HG02870 (cell line): ENCODE results near the gene TMEM220.
A peak's percentile ranks its signal among the peaks of the same experiment; 100 is the strongest.
"Not testable (repeated sequence)": the region's sequence is repeated elsewhere in the genome, so short reads cannot be mapped to it uniquely, and the experiment has no call there.

Experiments used
- ATAC-seq: cut with Tn5 transposase; IDR thresholded peaks from one replicate; pipeline ENCODE4 v1.9.1; 2021; ENCODE audit warnings: mild to moderate bottlenecking, moderate library complexity; ENCODE audit not compliant: unreplicated experiment

Gene TMEM220

GRCh38 chr17:10731408-10731879, 1.6 kb upstream of the TMEM220 start:
- ATAC-seq, result no peak

- ATAC-seq, result not testable (repeated sequence)
Observed at GRCh38 chr17:10730247-10730646, 424 bp upstream of the TMEM220 start.

GRCh38 chr17:10728331-10728892, 1.4 kb downstream of the TMEM220 start:
- no peak for ATAC-seq

GRCh38 chr17:10727192-10727591, 2.6 kb downstream of the TMEM220 start:
- ATAC-seq, result no peak

DNA sequence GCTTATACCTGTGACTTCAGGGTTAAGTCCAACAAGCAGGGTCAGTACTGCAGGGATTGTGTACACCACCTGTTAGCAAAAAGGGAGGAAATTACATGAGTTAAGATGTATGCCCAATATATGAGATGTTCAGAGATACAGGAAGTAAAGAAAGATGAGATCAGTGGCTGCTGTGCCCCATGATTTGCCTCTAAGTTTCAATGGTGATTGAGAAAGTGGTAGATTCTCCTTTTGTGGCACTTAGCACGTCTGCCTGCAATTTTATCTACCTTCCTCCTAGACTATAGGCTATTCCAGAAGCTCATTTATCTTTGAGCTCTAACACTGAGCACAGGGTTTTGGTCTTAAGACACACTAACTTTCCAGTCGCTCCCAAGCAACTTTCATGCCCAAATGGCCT, 3.6 kb downstream of the TMEM220 start:
- ATAC-seq, result no peak

DNA sequence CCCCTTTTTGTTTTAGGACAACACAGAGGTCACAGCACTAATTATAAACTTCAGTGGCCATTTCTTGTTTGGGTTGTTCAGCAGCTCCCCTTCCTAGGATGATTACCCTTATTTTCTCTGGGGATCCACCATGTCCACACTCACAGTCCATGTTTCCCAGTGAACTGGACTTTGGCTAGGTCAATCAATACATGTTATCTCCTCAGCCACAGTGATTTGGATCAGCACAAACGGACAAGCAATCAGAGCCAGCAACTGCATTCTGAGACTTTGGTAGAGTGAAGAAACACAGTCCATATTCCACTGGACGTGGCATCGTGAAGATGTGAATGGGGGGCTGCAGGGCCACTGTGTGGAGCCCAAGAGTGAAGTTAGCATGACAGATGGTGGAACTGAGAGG, 4.6 kb downstream of the TMEM220 start:
- no peak for ATAC-seq

DNA sequence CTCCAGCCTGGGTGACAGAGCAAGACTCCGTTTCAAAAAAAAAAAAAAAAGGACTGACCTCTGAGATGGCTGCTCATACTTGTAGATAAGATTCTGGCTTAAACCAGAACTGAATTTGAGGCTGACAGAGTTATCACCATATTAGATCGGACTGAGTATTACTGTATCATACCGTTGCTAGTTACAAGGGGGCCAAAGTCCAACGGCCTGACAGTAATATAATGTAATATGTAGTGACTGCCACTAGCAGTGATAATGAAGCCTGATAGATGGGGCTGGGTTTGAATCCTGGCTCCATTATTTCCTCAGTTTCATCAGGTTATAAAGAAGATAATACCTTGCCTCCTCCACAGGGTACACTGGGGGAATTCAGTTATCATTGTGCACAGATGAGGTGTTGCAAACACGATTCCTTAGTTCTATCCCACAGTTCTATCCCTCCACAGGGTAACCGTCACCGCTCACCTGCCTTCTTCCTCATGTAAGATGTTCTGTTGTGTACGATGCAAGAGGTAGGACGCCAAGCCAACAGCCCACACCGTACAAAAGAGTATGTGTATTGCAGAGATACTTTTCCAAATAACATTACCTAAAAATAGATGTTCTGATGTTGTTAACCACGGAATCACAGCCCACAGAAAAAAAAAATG, 5.2 kb downstream of the TMEM220 start:
- no peak for ATAC-seq

GRCh38 chr17:10718547-10718946, 11.3 kb downstream of the TMEM220 start:
- no peak for ATAC-seq

DNA sequence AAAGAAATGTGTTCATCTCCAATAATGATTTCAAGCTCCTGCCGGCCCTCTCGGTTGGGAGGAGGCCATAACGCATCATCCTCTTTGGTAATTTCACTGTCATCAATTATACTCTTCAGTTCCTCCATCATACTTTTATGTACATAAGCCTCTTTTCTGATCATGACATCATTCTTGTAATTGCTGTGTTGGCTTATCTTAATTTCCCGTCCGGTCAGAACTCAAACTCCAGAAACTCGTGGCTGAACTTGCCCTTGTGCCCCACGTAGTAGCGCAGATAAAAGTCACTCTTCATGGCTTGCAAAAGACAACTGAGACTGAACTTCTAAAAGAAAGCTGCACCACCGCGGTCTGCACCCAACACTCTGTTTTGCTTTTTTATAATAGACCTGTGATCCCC, 13.6 kb downstream of the TMEM220 start:
- no peak for ATAC-seq

DNA sequence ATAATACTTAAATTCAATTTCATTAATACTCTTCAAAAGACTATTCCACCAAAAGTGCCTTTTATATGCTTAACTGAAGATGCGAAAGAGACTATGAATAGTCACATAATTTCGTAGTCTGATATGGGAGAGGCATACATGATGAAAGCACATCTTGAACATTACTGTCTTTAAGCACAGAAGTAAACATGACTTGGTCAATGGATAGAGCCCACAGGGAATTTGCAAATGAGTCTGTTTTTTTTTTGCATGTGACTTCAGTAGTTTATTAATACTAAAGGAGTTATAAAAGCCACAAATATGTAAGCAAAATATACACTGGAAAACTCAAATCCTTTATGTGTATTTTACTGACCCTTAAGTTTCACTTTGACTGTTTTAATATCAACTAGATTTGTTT, 16.5 kb downstream of the TMEM220 start:
- ATAC-seq, result no peak

- no peak for ATAC-seq
Observed at GRCh38 chr17:10705727-10706126, 24.1 kb downstream of the TMEM220 start.

GRCh38 chr17:10702574-10702973, 27.2 kb downstream of the TMEM220 start:
- no peak for ATAC-seq

DNA sequence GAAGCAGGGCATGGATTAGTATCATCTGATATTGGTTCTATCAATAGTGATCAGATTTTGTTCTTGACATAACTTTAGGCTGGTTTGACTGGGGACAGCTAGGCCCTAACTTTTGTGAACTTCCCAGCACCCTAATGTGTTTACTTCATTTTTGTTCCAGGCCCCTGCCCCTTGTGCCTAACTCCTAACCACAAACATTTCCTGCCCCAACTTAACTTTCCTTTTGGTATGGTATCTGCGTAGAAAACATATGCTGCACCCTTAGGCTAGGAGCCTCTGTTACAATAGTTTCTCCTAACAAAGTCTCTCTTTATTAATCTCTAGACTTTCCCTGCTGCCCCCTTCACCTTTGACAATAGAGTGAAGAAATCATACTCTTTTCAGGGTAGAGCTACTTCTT, 30.0 kb downstream of the TMEM220 start:
- ATAC-seq, result no peak

GRCh38 chr17:10698096-10698818, 31.6 kb downstream of the TMEM220 start:
- ATAC-seq, result no peak

- peak; percentile 94 for ATAC-seq
Observed at GRCh38 chr17:10697092-10698081, 32.4 kb downstream of the TMEM220 start, which contains the start of the genes ADPRM and SCO1. TSS of gene ADPRM (plus strand) at chr17:10697594. CDS start at chr17:10704927, 7,333 bp downstream. TSS of gene SCO1 (minus strand) at chr17:10697533. CDS start at chr17:10697507, 26 bp downstream.

- ATAC-seq, result not testable (repeated sequence)
Observed at GRCh38 chr17:10695875-10696407, 33.9 kb downstream of the TMEM220 start.

- ATAC-seq, result no peak
Observed at GRCh38 chr17:10687499-10687898, 42.3 kb downstream of the TMEM220 start.

- no peak for ATAC-seq
Observed at GRCh38 chr17:10683853-10684252, 46.0 kb downstream of the TMEM220 start.

- no peak for ATAC-seq
Observed at GRCh38 chr17:10681866-10682446, 47.9 kb downstream of the TMEM220 start.

GRCh38 chr17:10674704-10675103, 55.1 kb downstream of the TMEM220 start:
- ATAC-seq, result no peak
